GM18868 (cell line): ENCODE data around the gene CBFA2T2.

ENCODE experiments used
- ATAC-seq: cut with Tn5 transposase; IDR thresholded peaks from one replicate; pipeline ENCODE4 v1.9.1; 2021; ENCODE audit warnings: mild to moderate bottlenecking, moderate library complexity; ENCODE audit not compliant: unreplicated experiment

The CBFA2T2 gene

GRCh38 chr20:33647603-33648395 lies 157.9 kb downstream of the CBFA2T2 start:
- peak; percentile 57 for ATAC-seq

DNA sequence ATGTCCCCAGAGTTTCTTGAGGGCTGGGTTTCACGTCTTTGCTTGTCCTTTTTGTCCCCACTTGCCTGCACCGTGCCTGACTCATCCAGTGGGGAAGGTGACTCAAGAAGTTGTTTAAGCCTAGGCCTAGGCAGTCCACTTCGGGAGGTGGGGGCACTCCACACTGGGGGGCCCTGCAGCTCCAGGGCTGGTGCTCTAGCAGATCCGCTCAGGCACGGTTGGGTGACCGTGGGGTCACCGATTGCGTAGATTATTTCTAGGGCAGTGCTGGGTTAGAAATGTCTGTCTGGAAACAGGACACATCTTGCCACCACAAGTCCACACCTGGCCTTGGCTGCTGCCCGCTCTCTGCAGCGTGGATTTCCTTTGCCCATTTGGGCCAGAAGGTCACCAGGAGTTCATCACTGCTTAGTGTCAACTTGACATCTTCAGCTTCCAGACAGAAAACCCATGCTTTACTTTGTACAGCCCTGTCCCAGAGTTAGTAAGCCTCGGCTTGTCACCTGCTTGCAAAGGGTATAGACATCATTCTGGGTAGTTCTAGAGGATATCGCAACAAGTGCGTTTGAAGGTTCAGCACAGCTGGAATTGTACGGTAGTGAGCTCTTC lies 158.6 kb downstream of the CBFA2T2 start:
- no peak for ATAC-seq

DNA sequence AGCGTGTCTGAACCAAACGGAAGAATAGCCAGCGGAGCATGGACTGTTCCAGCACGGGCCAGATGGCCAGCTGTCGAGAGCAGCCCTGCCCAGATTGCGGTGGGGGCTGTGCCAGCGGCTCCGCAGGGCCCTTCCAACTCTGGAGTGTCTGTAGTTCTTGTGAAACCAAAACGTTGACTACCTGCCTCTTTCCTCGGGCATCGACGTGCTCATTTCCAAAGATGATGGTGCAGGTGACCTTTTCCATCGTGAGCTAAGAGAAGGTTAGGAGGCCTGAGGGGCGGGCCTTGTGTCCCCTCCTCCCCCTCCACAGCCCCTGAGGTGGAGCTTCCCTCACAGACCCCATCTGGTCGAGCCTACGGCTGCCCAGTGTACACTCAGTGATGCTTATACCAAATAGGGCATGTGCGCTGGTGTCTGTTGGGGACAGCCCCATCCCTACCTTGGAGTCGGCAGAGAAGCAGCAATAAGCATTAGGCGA lies 159.3 kb downstream of the CBFA2T2 start:
- ATAC-seq = no peak

GRCh38 chr20:33650111-33650752 lies 160.3 kb downstream of the CBFA2T2 start:
- no peak for ATAC-seq

GRCh38 chr20:33650753-33651561 lies 161.1 kb downstream of the CBFA2T2 start:
- no peak for ATAC-seq

- ATAC-seq = no peak
Observed at GRCh38 chr20:33651562-33652048, 161.7 kb downstream of the CBFA2T2 start.

DNA sequence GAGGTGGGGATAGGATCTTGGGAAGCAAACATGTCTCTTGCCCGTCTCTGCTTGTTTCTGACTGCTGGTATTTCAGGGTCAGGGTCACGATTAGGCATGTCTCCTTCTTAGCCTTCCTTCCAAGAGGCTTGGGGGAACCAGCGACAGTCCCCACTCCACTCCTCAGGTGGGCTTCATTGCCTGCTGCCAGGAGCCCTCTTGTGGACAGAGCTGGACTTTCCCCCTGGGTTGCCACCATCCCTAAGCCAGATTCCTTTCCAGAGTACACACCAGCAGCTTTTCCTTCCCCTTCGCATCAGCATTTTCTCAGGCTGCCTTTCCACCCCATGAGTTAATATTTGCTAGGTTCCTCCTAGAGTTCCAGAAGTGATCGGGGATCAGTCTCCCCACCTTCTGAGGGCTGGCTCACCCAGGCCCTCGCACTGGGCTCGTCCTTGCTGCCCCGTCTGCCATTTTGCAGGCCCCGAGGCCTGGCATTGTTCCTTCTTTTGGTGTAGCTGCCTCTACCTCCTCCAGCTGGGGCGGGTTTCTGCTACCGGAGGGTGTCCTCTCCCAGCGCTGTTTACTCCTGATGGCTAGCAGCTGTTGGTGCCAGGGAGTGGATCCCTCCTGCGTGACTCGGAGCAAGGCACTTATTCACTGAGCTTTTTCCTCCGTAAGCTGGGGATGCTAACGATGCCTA lies 163.5 kb downstream of the CBFA2T2 start:
- ATAC-seq = no peak

- no peak for ATAC-seq
Observed at GRCh38 chr20:33653900-33654596, 164.2 kb downstream of the CBFA2T2 start.

DNA sequence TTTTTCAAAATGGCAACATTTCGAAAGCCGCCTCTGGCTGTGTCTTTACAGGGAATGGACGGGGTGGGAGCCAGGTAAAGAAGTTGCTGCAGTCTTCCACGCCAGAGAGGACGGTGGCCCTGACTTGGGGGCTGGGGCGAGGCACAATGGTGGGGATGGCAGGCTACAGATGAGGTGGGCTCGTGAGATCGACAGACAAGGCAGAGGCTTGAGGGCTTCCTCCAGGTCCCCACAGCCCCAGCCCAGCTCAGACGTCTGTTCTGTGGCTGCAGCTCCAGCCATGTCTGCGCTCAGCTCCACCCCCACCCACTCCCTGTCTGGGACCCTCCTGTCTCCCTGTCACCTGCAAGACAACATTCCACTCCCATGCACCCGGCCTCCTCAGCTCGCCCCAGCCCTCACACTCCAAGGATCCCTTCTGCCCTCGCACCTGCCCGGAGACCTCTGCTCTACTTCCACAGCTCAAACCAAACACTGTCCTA lies 164.8 kb downstream of the CBFA2T2 start:
- ATAC-seq = no peak

- ATAC-seq = no peak
Observed at GRCh38 chr20:33655164-33655563, 165.3 kb downstream of the CBFA2T2 start.

DNA sequence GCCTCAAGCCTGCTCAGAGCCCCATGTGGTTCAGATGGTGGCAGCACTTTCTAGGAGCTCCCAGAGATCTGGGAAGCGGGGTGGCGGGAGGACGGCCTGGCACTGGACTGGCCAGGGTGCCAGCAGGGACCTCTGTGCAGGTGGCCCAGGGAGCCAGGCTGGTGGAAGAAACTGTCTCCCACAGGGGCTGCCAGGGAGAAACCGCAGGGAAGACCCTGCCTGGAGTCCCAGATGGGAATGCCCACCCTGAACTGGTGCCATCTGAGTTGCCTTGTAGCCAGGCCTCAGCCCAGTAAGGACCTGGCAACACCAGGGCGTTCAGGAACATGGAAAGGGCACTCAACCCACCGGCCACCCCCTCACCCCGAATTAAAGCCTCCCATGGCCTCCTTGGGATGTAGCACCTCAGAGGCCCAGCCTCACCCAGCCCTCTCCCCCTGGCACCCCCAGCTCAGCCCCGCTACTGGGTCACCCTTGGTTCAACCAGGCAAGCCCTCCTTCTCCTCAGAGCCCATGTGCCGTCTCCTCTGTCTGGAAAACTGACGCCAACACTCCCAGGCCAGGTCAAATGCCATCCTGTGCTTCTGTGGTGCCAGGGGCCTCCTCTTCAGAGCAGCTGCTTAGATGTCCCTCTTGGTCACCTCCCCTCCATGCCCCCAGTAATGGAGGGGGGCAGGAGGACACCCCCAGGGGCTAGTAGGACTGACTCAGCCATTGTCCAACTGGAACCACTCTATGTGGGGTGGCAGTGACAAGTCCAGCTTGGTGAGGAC lies 166.3 kb downstream of the CBFA2T2 start:
- no peak for ATAC-seq

DNA sequence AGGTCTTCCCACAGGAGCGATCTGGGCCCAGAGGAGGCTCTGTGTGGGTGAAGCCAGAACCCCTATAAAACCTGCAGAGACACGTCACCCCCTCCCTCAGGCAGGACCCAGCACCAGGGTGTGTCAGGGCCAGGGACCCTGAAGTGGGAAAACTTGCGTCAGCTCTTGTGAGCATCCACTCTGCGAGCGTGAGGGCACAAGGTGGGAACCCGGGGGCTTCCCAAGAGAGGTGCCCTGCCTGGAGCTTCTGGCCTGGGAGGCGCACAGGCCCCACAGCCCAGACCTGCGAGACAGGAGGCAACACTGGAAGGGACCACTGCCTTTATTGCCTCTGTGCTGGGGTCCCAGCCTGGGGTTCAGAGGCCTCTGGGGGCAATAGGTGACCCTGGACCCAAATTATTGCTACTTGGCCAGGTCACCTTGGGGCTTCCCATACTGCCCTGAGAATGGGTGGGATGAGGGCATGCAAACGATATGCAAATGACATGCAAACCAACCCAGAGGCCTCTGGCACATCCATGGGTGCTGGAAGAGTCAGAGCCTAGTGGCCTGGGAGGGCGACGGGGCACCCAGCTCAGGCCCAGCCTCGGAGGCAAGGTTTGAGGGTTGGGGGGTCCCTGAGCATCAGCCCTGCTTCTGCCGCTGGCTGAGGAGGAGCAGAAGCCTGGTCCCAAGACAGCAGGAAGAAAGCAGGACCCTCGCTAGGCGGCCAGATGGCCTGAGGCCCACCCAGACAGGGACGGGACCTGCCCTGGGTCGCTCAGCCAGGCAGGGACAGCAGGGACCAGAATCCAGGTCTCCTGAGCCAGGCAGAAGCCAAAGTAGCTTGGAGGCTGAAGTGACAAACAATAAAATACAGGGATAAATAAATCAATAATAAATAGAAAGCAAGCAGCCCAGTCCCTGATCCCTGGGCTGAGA lies 167.1 kb downstream of the CBFA2T2 start:
- no peak for ATAC-seq

GRCh38 chr20:33657704-33658095 lies 167.8 kb downstream of the CBFA2T2 start:
- no peak for ATAC-seq

GRCh38 chr20:33658510-33658909 lies 168.6 kb downstream of the CBFA2T2 start:
- no peak for ATAC-seq

- ATAC-seq = no peak
Observed at GRCh38 chr20:33658929-33659328, 169.0 kb downstream of the CBFA2T2 start.

GRCh38 chr20:33659341-33660034 lies 169.6 kb downstream of the CBFA2T2 start:
- ATAC-seq = no peak

GRCh38 chr20:33660035-33660684 lies 170.3 kb downstream of the CBFA2T2 start:
- no peak for ATAC-seq
